Measurements from ENCODE around the gene TMEM218. TPM values are rescaled to one million over a fixed set of nuclear protein-coding genes. Genes with fewer than 3 reads are reported as not detected.

TMEM218 gene
- total RNA-seq, 1 donor from 2014 or later: 11.4 TPM

DNA sequence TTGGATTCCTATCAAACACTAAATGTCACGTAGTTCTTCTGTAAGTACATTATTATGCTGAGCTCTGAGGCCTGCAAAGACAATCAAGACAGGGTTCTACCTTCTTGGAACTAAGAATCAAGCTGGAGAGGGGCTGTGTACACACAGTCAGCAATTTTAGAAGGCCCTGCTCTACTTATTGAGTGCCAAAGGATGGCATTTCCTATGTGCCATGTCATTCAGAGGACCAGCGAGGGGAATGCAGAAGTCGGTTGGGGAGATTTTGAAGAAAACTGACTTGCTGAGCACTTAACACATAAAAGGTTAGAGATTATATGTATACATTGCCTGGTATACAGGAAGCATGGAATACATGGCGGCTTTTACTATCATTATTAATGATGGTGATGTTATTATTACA is 43.1 kb downstream of the TMEM218 start:
- DNase-seq (ENCODE audit: low spot score): no peak
- Mint-ChIP-seq H3K36me3 (ENCODE audit: low read depth, unreplicated experiment) (no peaks in the 10 kb centered on the region), H3K9me3 (ENCODE audit: unreplicated experiment) (no peaks in the 10 kb centered on the region), H3K27me3 (ENCODE audit: unreplicated experiment) (peaks cover 13% of the 10 kb centered on the region), H3K4me1 (ENCODE audit: unreplicated experiment) (peaks cover 27% of the 10 kb centered on the region), H3K4me3 (ENCODE audit: unreplicated experiment) (no peak overlapping the region), H3K27ac (ENCODE audit: unreplicated experiment) (no peak overlapping the region)
- no peak for TF ChIP-seq CTCF (IDR thresholded peaks at IDR 0.05; ENCODE audit: unreplicated experiment)

DNA sequence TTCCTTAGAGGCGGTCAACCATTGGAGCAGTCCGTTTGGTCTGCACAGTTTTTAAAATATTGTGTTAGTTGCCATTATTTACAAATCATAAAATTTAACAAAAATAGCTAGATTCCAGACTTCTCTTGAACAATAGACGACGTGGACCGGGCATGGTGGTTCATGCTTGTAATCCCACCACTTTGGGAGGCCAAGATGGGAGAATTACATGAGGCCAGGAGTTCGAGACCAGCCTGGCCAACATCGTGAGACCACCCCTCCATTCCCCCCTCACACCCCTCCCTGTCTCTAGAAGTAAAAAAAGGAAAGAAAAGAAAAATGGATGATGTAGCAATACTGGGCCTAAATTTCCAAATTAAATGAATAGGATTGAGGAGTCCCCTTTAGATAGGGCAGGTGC is 47.4 kb downstream of the TMEM218 start:
- H3K4me3 Mint-ChIP-seq (ENCODE audit: unreplicated experiment): peak overlapping the region; percentile 74
- TF ChIP-seq CTCF (IDR thresholded peaks at IDR 0.05; ENCODE audit: unreplicated experiment): no peak
- peaks cover 5% of the 10 kb centered on the region for H3K27me3 Mint-ChIP-seq (ENCODE audit: unreplicated experiment)
- H3K27ac Mint-ChIP-seq (ENCODE audit: unreplicated experiment): no peak overlapping the region
- H3K9me3 Mint-ChIP-seq (ENCODE audit: unreplicated experiment): peaks cover 6% of the 10 kb centered on the region
- H3K36me3 Mint-ChIP-seq (ENCODE audit: low read depth, unreplicated experiment): no peaks in the 10 kb centered on the region
- peaks cover 4% of the 10 kb centered on the region for H3K4me1 Mint-ChIP-seq (ENCODE audit: unreplicated experiment)
- DNase-seq (ENCODE audit: low spot score): no peak

GRCh38 chr11:125063429-125064043 is 47.9 kb downstream of the TMEM218 start:
- Mint-ChIP-seq H3K27ac (ENCODE audit: unreplicated experiment) (no peak overlapping the region), H3K36me3 (ENCODE audit: low read depth, unreplicated experiment) (no peaks in the 10 kb centered on the region), H3K4me3 (ENCODE audit: unreplicated experiment) (peak overlapping the region; percentile 74), H3K4me1 (ENCODE audit: unreplicated experiment) (peaks cover 4% of the 10 kb centered on the region), H3K9me3 (ENCODE audit: unreplicated experiment) (peaks cover 6% of the 10 kb centered on the region), H3K27me3 (ENCODE audit: unreplicated experiment) (peaks cover 5% of the 10 kb centered on the region)
- no peak for DNase-seq (ENCODE audit: low spot score)
- no peak for TF ChIP-seq CTCF (IDR thresholded peaks at IDR 0.05; ENCODE audit: unreplicated experiment)

DNA sequence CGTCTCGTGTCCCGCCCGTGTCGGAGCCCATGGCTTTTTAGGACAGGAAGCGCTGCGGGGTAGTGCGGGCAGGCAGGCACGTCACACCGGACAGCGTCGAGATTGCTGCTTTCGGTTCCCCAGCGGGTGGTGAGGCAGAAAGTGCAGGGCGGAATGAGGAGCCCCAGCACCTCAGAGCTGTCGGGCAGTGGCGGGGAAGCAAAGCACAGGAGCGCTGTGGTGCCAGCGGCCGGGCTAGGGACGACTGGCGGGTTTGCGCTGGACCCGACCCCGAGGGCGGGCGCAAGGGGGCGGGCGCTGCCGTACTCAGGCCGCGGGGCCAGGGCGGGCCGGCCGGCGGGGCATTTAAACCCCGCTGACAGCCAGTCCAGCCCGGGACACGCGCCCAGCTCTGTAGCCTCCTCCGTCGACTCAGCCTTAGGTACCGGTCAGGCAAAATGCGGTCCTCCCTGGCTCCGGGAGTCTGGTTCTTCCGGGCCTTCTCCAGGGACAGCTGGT is 48.4 kb downstream of the TMEM218 start, which contains the start of gene SLC37A2:
SLC37A2 (plus strand) TSS at position 375 of the 498 bp plus-strand sequence; CDS start at position 438, 63 bp downstream.
- peak; percentile 67 for DNase-seq (ENCODE audit: low spot score)
- Mint-ChIP-seq H3K4me3 (ENCODE audit: unreplicated experiment) (peak within 1 kb of the TSS; percentile 88), H3K27me3 (ENCODE audit: unreplicated experiment) (peaks cover 5% of the 10 kb centered on the region), H3K27ac (ENCODE audit: unreplicated experiment) (no peak within 1 kb of the TSS), H3K9me3 (ENCODE audit: unreplicated experiment) (peaks cover 6% of the 10 kb centered on the region), H3K36me3 (ENCODE audit: low read depth, unreplicated experiment) (no peaks in the 10 kb centered on the region), H3K4me1 (ENCODE audit: unreplicated experiment) (peaks cover 4% of the 10 kb centered on the region)
- no peak for TF ChIP-seq CTCF (IDR thresholded peaks at IDR 0.05; ENCODE audit: unreplicated experiment)

DNA sequence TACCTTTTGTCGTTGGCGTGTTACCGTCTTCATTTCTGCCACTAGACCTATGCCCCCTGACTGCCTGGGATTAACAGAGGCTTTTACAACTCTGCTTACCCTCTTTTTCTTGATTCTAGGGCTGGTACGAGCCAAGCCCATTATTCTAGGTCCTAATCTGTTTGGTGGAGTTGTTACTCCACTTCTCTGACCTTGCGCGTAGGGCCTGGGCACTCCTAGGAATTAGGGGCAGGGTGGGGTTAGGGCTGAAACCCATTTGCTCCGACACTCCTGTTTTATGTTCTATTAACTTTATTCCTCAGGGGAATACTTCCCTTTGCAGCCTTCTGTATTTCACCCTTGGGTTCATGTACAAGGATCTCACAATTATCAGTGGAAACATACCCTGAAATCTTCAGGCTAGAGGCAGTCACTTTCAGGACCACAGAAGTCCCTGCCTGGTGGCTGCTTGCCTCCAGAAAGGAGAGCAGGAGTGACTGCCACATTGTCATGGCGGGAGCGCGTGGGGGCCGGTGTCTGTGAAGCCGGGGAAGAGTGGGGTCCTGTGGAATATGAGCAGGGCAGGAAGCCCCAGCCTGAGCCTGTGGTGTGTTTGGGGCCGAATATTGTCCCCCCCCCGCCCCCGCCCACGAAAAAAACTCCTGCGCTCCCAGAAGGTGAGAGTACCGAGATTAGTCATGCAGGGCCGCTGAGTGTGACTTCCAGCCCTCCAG is 49.1 kb downstream of the TMEM218 start:
- H3K9me3 Mint-ChIP-seq (ENCODE audit: unreplicated experiment): peaks cover 6% of the 10 kb centered on the region
- no peak for DNase-seq (ENCODE audit: low spot score)
- peaks cover 5% of the 10 kb centered on the region for H3K27me3 Mint-ChIP-seq (ENCODE audit: unreplicated experiment)
- no peaks in the 10 kb centered on the region for H3K36me3 Mint-ChIP-seq (ENCODE audit: low read depth, unreplicated experiment)
- H3K4me1 Mint-ChIP-seq (ENCODE audit: unreplicated experiment): peaks cover 4% of the 10 kb centered on the region
- peak overlapping the region; percentile 88 for H3K4me3 Mint-ChIP-seq (ENCODE audit: unreplicated experiment)
- no peak overlapping the region for H3K27ac Mint-ChIP-seq (ENCODE audit: unreplicated experiment)
- no peak for TF ChIP-seq CTCF (IDR thresholded peaks at IDR 0.05; ENCODE audit: unreplicated experiment)
